Activated T-cell treated with anti-CD3 and anti-CD28 coated beads, Interleukin-2, amount 50 U/mL, for 1 hour (primary cell): ENCODE results near the gene BTBD2.
"Not testable (repeated sequence)": the region's sequence is repeated elsewhere in the genome, so short reads cannot be mapped to it uniquely, and the experiment has no call there.

Experiments
- DNase-seq: peaks from one replicate; pipeline ENCODE4 v3.0.0-alpha.2; 2020

BTBD2 gene

GRCh38 chr19:2012941-2013682 is 2.4 kb downstream of the BTBD2 start:
- DNase-seq, result no peak

- DNase-seq, result no peak
Observed at GRCh38 chr19:2011169-2011568, 4.3 kb downstream of the BTBD2 start.

GRCh38 chr19:2010135-2010668 is 5.3 kb downstream of the BTBD2 start:
- no peak for DNase-seq

- DNase-seq, result no peak
Observed at GRCh38 chr19:2003874-2004273, 11.6 kb downstream of the BTBD2 start.

- no peak for DNase-seq
Observed at GRCh38 chr19:1999856-2000515, 15.5 kb downstream of the BTBD2 start.

- DNase-seq, result no peak
Observed at GRCh38 chr19:1998712-1999708, 16.5 kb downstream of the BTBD2 start.

GRCh38 chr19:1997353-1998233 is 17.9 kb downstream of the BTBD2 start:
- no peak for DNase-seq

- no peak for DNase-seq
Observed at GRCh38 chr19:1992759-1993260, 22.7 kb downstream of the BTBD2 start.

GRCh38 chr19:1991018-1991913 is 24.2 kb downstream of the BTBD2 start:
- DNase-seq, result no peak

- no peak for DNase-seq
Observed at GRCh38 chr19:1990230-1991017, 25.1 kb downstream of the BTBD2 start.

- DNase-seq, result no peak
Observed at GRCh38 chr19:1989513-1990229, 25.8 kb downstream of the BTBD2 start.

- DNase-seq, result not testable (repeated sequence)
Observed at GRCh38 chr19:1988464-1988863, 27.1 kb downstream of the BTBD2 start.

GRCh38 chr19:1987197-1988187 is 28.0 kb downstream of the BTBD2 start:
- no peak for DNase-seq

- DNase-seq, result no peak
Observed at GRCh38 chr19:1986357-1987162, 29.0 kb downstream of the BTBD2 start.

GRCh38 chr19:1985588-1986356 is 29.7 kb downstream of the BTBD2 start:
- no peak for DNase-seq

GRCh38 chr19:1984357-1984756 is 31.2 kb downstream of the BTBD2 start:
- no peak for DNase-seq
